CD4-positive, CD25-positive, alpha-beta regulatory T cell (primary cell): Measurements from ENCODE around the gene MPP3. TPM values are rescaled to one million over a fixed set of nuclear protein-coding genes. Genes with fewer than 3 reads are reported as not detected.

Experiments used
- ATAC-seq, 2 donors: fragments of 150-1000 bp; cut with Tn5 transposase; one replicate each; pipeline ENCODE4 v1.10.0; 2021; ENCODE audit warnings: low read depth in 2 of 2, moderate number of reproducible peaks in 2 of 2, moderate library complexity in 1 of 2
- DNase-seq, 3 donors: peaks; one replicate each; pipeline versions ENCODE4 v3.0.0 to v3.0.0-alpha.2; 2012 to 2022; ENCODE audit warnings: mixed read lengths in 1 of 3
- H3K27ac ChIP-seq: one replicate; pipeline ENCODE4 v1.7.0; 2013; ENCODE audit warnings: mild to moderate bottlenecking, low read length; ENCODE audit not compliant: insufficient read depth, poor library complexity, severe bottlenecking
- H3K27me3 ChIP-seq: one replicate; pipeline ENCODE4 v1.7.0; 2013; ENCODE audit warnings: low read length; ENCODE audit not compliant: control insufficient read depth, insufficient read depth
- H3K36me3 ChIP-seq: one replicate; pipeline ENCODE4 v1.7.0; 2013; ENCODE audit warnings: mild to moderate bottlenecking, low read length, moderate library complexity; ENCODE audit not compliant: control insufficient read depth, insufficient read depth
- H3K4me1 ChIP-seq: 2 replicates; pipeline ENCODE4 v1.7.0; 2013; ENCODE audit warnings: mild to moderate bottlenecking, low read length; ENCODE audit not compliant: insufficient read depth, control insufficient read depth, poor library complexity, severe bottlenecking
- H3K4me3 ChIP-seq: one replicate; pipeline ENCODE4 v1.7.0; 2013; ENCODE audit warnings: low read depth, mild to moderate bottlenecking, low read length, moderate library complexity
- H3K9me3 ChIP-seq, 2 experiments: 1 replicate in 1 of 2; 2 replicates in 1 of 2; pipeline ENCODE4 v1.7.0; 2013; ENCODE audit warnings: low read length in 2 of 2, mild to moderate bottlenecking in 1 of 2, moderate library complexity in 1 of 2; ENCODE audit not compliant: control insufficient read depth in 2 of 2
- H3K27ac Mint-ChIP-seq, 3 donors: one replicate each; pipeline ENCODE4 v1.8.0; 2020 to 2022; ENCODE audit warnings: mild to moderate bottlenecking in 3 of 3, mixed read lengths in 3 of 3, moderate library complexity in 2 of 3
- H3K27me3 Mint-ChIP-seq: one replicate; pipeline ENCODE4 v1.8.0; 2022; ENCODE audit warnings: mild to moderate bottlenecking, mixed read lengths
- H3K36me3 Mint-ChIP-seq: one replicate; pipeline ENCODE4 v1.8.0; 2020; ENCODE audit warnings: mixed read lengths
- H3K4me1 Mint-ChIP-seq, 4 donors: one replicate each; pipeline ENCODE4 v1.8.0; 2020 to 2022; ENCODE audit warnings: mixed read lengths in 4 of 4, mild to moderate bottlenecking in 1 of 4
- H3K4me3 Mint-ChIP-seq, 4 donors: one replicate each; pipeline ENCODE4 v1.8.0; 2020 to 2022; ENCODE audit warnings: mild to moderate bottlenecking in 4 of 4, mixed read lengths in 4 of 4, moderate library complexity in 3 of 4
- H3K9me3 Mint-ChIP-seq, 7 donors: one replicate each; pipeline ENCODE4 v1.8.0; 2020 to 2022; ENCODE audit warnings: mixed read lengths in 7 of 7, mild to moderate bottlenecking in 3 of 7, moderate library complexity in 2 of 7
- polyA plus RNA-seq, 4 donors: library from polyadenylated mRNA; unstranded; fragments of 300-500 nt; fragmentation: Illumina TruSeq; gene quantifications; one replicate each; pipeline ENCODE4 v1.2.3, GENCODE V29; 2021
- total RNA-seq: library from RNA; stranded (reverse); gene quantifications from one replicate; pipeline ENCODE4 v1.2.3, GENCODE V29; 2022

MPP3 gene
- total and polyA plus RNA-seq, 5 donors from 2014 or later = not detected

DNA sequence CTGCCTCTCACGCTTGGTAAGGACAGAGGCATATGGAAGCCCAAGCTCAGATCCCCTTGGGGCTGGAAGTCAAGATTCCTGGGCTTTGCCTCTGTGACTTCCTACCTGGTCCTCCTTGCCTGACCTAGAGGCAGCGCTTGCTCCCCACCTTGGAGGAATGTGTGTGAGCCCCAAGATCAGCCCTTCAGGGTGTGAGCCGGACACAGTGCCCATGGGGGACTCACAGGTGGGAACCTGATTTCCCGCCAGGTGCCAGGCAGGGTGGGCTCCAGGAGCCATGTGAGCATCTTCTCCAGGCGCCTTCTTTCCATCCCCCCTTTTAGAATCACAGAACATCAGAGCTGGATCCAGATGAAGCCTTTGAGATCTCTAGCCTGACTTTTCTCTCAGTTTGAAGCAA is 24.2 kb upstream of the MPP3 start:
- Mint-ChIP-seq H3K27ac (no peak overlapping the region), H3K4me1 (no peaks in the 10 kb centered on the region), H3K27me3 (peaks cover 7% of the 10 kb centered on the region), H3K4me3 (no peak overlapping the region), H3K9me3 (no peaks in the 10 kb centered on the region), H3K36me3 (no peaks in the 10 kb centered on the region)
- H3K36me3 ChIP-seq = no peaks in the 10 kb centered on the region
- H3K27me3 ChIP-seq = no peaks in the 10 kb centered on the region
- H3K4me1 ChIP-seq = no peaks in the 10 kb centered on the region
- no peak overlapping the region for H3K27ac ChIP-seq
- ATAC-seq = no peak
- DNase-seq = no peak
- H3K4me3 ChIP-seq = no peak overlapping the region
- no peaks in the 10 kb centered on the region for H3K9me3 ChIP-seq

DNA sequence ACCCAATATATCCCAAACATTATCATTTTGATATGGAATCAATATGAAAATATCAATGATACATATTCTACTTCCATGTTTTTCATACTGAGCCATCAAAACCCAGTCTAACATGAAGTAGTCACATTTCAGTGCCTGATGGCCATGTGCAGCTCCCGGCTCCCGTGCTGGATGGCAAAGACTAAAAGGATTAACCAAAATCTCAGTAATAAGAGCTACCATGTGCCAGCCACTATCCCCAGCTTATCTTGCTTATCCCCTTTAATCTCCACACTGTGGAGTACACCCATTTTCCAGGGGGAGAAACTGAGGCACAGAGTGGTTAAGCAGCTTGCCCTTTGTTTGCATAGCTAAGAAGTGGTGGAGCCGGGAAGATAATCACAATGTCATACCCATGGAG is 23.2 kb upstream of the MPP3 start:
- H3K4me1 Mint-ChIP-seq = no peaks in the 10 kb centered on the region

DNA sequence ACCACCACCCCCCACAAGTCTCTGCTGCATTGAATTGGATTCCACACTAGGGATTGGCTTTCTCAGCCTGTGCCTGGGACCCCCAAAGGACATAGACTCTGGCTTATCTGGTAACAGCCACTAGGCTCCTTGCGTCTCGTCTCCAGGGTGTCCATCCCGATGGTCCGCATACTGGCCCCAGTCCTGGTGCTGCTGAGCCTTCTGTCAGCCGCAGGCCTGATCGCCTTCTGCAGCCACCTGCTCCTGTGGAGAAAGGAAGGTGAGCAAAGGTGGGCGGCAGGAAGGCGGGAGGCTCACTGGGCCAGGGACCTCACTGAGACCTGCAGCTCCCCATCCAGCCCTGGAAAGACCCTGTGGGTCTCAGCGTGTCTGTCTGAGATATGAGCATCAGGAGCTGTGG is 22.1 kb upstream of the MPP3 start:
- ATAC-seq = no peak

More for the DNA sequence above, 23.2 kb upstream of the MPP3 start:
- Mint-ChIP-seq H3K9me3 (peaks cover 0 to 3% (median 0%) of the 10 kb centered on the region in 7 donors), H3K27me3 (peaks cover 9% of the 10 kb centered on the region), H3K36me3 (no peaks in the 10 kb centered on the region), H3K4me3 (no peak overlapping the region), H3K27ac (no peak overlapping the region)
- Histone ChIP-seq H3K9me3 (no peaks in the 10 kb centered on the region), H3K27me3 (no peaks in the 10 kb centered on the region), H3K36me3 (no peaks in the 10 kb centered on the region), H3K4me1 (no peaks in the 10 kb centered on the region), H3K27ac (no peak overlapping the region), H3K4me3 (no peak overlapping the region)
- no peak for ATAC-seq
- DNase-seq = no peak

DNA sequence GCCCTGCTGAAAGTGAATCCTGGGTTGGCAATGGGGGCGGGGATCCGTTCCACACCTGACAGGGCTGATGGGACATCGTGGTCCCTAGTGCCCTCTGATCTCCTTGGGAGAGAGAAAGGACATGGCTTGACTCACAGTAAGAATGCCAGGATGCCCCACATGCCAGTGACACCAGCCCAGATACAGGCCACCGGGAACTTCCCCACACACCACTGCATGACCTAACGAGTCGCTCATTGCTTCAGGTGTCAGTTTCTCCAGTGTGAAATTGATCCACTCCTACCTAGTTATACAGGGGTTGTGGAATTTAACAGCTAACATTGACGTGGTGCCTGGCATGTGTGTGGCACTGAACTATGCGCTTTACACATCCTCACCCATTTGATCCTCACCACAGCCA is 21.6 kb upstream of the MPP3 start:
- H3K4me1 Mint-ChIP-seq = no peaks in the 10 kb centered on the region
- no peak overlapping the region for H3K4me3 Mint-ChIP-seq
- Histone ChIP-seq H3K27ac (no peak overlapping the region), H3K9me3 (no peaks in the 10 kb centered on the region), H3K36me3 (no peaks in the 10 kb centered on the region), H3K4me1 (no peaks in the 10 kb centered on the region), H3K4me3 (no peak overlapping the region), H3K27me3 (peaks cover 2% of the 10 kb centered on the region)
- H3K27ac Mint-ChIP-seq = no peak overlapping the region
- H3K36me3 Mint-ChIP-seq = no peaks in the 10 kb centered on the region
- H3K9me3 Mint-ChIP-seq = peaks cover 0 to 3% (median 0%) of the 10 kb centered on the region in 7 donors
- DNase-seq = no peak
- H3K27me3 Mint-ChIP-seq = peaks cover 23% of the 10 kb centered on the region
- no peak for ATAC-seq

More for the DNA sequence above, 22.1 kb upstream of the MPP3 start:
- H3K4me1 Mint-ChIP-seq = no peaks in the 10 kb centered on the region
- Histone ChIP-seq H3K27ac (no peak overlapping the region), H3K4me3 (no peak overlapping the region), H3K27me3 (no peaks in the 10 kb centered on the region), H3K4me1 (no peaks in the 10 kb centered on the region), H3K9me3 (no peaks in the 10 kb centered on the region), H3K36me3 (no peaks in the 10 kb centered on the region)
- H3K27me3 Mint-ChIP-seq = peaks cover 19% of the 10 kb centered on the region
- H3K4me3 Mint-ChIP-seq = no peak overlapping the region
- H3K9me3 Mint-ChIP-seq = peaks cover 0 to 3% (median 0%) of the 10 kb centered on the region in 7 donors
- DNase-seq = no peak
- H3K27ac Mint-ChIP-seq = no peak overlapping the region
- H3K36me3 Mint-ChIP-seq = no peaks in the 10 kb centered on the region

DNA sequence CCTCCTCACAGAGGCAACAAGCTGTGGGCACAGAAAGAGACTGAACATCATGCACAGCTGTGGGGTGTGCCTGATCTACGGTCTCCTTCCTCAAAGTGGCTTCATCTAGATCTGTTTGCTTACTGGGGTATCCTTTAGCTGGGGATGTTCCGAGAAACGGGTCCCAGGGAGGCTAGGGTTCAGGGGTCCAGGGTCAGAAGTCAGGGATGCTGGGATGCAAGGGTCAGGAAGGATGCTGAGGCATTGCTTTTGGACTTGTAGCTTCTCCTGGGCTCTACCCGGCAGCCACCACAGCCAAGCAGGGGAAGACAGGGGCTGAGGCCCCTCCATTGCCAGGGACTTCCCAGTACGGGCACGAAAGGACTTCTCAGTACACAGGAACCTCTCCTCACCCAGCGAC is 20.6 kb upstream of the MPP3 start:
- H3K4me3 Mint-ChIP-seq = no peak overlapping the region
- Histone ChIP-seq H3K27ac (no peak overlapping the region), H3K4me3 (no peak overlapping the region), H3K4me1 (no peaks in the 10 kb centered on the region), H3K36me3 (no peaks in the 10 kb centered on the region), H3K27me3 (peaks cover 2% of the 10 kb centered on the region), H3K9me3 (no peaks in the 10 kb centered on the region)
- H3K4me1 Mint-ChIP-seq = no peaks in the 10 kb centered on the region
- H3K9me3 Mint-ChIP-seq = peaks cover 0 to 3% (median 0%) of the 10 kb centered on the region in 7 donors
- ATAC-seq (no peak), DNase-seq (no peak)
- no peak overlapping the region for H3K27ac Mint-ChIP-seq
- H3K27me3 Mint-ChIP-seq = peaks cover 29% of the 10 kb centered on the region
- H3K36me3 Mint-ChIP-seq = no peaks in the 10 kb centered on the region

DNA sequence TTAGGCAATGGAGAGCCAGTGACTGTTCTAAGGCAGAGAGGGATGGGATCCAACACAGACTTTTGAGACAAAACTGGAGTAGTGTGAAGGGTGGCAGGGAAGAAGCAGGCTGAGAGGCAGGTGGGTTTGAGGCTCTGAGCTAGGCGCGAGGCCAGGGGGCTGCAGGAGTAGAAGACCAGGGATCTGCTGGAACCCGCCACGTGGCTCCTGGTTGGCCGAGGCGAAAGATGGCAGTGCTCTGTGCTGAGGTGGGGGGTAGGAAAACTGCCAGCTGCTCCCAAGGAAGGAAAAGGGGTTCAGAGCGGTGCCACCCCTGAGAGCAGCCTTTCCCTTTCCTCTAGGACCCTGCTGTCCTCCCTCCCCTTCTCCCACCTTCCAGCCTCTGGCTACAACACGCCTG is 19.6 kb upstream of the MPP3 start:
- Histone ChIP-seq H3K9me3 (no peaks in the 10 kb centered on the region), H3K4me3 (no peak overlapping the region), H3K27me3 (peaks cover 2% of the 10 kb centered on the region), H3K27ac (no peak overlapping the region), H3K4me1 (no peaks in the 10 kb centered on the region), H3K36me3 (no peaks in the 10 kb centered on the region)
- H3K4me1 Mint-ChIP-seq = no peaks in the 10 kb centered on the region
- peaks cover 31% of the 10 kb centered on the region for H3K27me3 Mint-ChIP-seq
- no peak overlapping the region for H3K27ac Mint-ChIP-seq
- no peak for ATAC-seq
- no peaks in the 10 kb centered on the region for H3K36me3 Mint-ChIP-seq
- H3K9me3 Mint-ChIP-seq = peaks cover 0 to 3% (median 0%) of the 10 kb centered on the region in 7 donors
- no peak for DNase-seq
- H3K4me3 Mint-ChIP-seq = no peak overlapping the region

DNA sequence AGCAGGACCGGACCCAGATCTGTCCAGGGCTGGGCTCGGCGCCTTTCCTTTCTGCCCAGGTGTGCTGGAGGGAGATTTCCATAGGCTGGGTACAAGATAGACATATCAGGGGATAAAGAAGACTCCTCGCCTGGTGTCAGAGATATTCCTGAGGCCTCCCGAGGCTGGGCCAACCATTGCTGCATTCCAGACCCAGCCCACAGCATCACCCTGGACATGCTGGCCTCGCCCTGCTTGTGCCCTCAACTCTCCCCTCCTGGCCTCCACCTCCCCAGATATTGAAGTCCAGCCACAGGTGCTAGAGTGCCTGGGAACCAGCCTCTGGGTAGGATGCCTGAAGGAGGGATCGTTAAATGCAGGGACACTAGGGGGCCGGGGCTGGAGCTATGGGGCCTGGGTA is 16.2 kb upstream of the MPP3 start:
- DNase-seq = no peak
- Mint-ChIP-seq H3K4me3 (no peak overlapping the region), H3K9me3 (peaks cover 0 to 3% (median 0%) of the 10 kb centered on the region in 7 donors), H3K27ac (peak overlapping the region in 1 of 3 donors; percentile 23), H3K27me3 (peaks cover 41% of the 10 kb centered on the region), H3K4me1 (no peaks in the 10 kb centered on the region), H3K36me3 (no peaks in the 10 kb centered on the region)
- Histone ChIP-seq H3K27ac (no peak overlapping the region), H3K9me3 (no peaks in the 10 kb centered on the region), H3K36me3 (no peaks in the 10 kb centered on the region), H3K4me3 (no peak overlapping the region), H3K4me1 (no peaks in the 10 kb centered on the region), H3K27me3 (peaks cover 2% of the 10 kb centered on the region)
- ATAC-seq = no peak

DNA sequence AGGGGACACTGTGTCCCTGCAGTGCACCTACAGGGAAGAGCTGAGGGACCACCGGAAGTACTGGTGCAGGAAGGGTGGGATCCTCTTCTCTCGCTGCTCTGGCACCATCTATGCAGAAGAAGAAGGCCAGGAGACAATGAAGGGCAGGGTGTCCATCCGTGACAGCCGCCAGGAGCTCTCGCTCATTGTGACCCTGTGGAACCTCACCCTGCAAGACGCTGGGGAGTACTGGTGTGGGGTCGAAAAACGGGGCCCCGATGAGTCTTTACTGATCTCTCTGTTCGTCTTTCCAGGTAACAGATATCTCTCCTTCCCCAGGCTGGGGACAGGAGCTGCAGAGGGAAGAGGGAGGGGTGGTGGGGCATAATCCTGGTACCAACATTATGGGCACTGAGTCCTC is 15.7 kb upstream of the MPP3 start:
- H3K27ac ChIP-seq = no peak overlapping the region
- H3K36me3 ChIP-seq = no peaks in the 10 kb centered on the region
- no peak overlapping the region for H3K4me3 ChIP-seq
- H3K4me1 ChIP-seq = no peaks in the 10 kb centered on the region
- peaks cover 2% of the 10 kb centered on the region for H3K27me3 ChIP-seq
- Mint-ChIP-seq H3K27me3 (peaks cover 41% of the 10 kb centered on the region), H3K27ac (no peak overlapping the region), H3K4me1 (no peaks in the 10 kb centered on the region), H3K36me3 (no peaks in the 10 kb centered on the region), H3K9me3 (peaks cover 0 to 3% (median 0%) of the 10 kb centered on the region in 7 donors), H3K4me3 (no peak overlapping the region)
- no peak for DNase-seq
- no peak for ATAC-seq
- H3K9me3 ChIP-seq = no peaks in the 10 kb centered on the region
